ENCODE results near the gene FHIP2A.
"Not testable (repeated sequence)": the region's sequence is repeated elsewhere in the genome, so short reads cannot be mapped to it uniquely, and the experiment has no call there.

Gene FHIP2A, protein sequence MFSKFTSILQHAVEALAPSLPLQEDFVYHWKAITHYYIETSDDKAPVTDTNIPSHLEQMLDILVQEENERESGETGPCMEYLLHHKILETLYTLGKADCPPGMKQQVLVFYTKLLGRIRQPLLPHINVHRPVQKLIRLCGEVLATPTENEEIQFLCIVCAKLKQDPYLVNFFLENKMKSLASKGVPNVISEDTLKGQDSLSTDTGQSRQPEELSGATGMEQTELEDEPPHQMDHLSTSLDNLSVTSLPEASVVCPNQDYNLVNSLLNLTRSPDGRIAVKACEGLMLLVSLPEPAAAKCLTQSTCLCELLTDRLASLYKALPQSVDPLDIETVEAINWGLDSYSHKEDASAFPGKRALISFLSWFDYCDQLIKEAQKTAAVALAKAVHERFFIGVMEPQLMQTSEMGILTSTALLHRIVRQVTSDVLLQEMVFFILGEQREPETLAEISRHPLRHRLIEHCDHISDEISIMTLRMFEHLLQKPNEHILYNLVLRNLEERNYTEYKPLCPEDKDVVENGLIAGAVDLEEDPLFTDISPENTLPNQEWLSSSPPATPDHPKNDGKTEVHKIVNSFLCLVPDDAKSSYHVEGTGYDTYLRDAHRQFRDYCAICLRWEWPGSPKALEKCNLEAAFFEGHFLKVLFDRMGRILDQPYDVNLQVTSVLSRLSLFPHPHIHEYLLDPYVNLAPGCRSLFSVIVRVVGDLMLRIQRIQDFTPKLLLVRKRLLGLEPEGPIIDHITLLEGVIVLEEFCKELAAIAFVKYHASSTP

DNA sequence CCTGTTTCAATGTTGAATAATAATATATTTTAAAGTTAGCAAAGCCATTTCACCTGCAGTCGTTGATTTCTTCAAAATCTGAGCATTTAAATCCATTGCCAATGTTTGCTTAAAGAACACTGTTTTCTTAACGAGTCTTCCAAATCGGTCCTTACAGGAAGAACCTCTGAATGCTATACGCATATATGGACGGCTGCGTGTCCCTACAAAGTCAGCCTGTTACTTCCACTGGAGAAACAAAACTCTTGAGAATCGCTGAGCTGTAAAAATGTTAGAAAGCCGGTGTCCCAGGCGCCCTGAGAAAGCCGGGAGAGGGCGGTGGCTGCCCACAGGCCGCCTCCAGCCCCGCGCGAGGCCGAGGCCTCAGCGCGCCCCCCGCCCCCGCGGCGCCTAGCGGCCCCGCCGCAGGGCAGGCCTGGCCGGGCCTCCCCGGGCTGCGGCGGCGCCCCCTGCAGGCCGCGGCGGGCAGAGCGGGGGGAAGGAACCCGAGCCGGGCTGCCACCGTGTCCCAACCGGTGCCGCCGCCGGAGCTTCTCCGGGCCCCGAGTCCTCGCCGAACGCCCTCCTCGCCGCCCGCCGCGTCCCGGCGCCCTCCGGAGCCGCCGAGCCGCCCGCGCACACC is at the start of gene FHIP2A:
Gene FHIP2A (plus strand): TSS at position 488 of the 622 bp plus-strand sequence. CDS start 299 bp downstream, outside the sequence.
- DNase-seq: peak; percentile 79

GRCh38 chr10:114772496-114773196 is 48.9 kb upstream of the FHIP2A start:
- DNase-seq: no peak

- DNase-seq: no peak
Observed at GRCh38 chr10:114773197-114773532, 48.4 kb upstream of the FHIP2A start.

DNA sequence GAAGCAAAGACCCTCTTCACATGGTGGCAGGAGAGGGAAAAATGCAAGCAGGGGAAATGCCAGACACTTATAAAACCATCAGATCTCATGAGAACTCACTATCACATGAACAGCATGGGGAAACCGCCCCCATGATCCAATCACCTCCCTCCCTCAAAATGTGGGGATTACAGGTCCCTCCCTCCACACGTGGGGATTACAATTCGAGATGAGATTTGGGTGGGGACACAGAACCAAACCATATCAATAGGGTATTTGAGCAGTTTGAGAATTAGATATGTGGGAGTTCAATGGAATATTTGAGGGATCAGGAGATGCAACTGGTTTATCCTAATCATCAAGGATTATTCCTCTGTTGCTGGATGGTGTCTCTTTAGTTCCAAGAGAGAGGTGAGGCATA is 46.5 kb upstream of the FHIP2A start:
- DNase-seq: not testable (repeated sequence)

GRCh38 chr10:114777415-114777814 is 44.2 kb upstream of the FHIP2A start:
- DNase-seq: no peak

DNA sequence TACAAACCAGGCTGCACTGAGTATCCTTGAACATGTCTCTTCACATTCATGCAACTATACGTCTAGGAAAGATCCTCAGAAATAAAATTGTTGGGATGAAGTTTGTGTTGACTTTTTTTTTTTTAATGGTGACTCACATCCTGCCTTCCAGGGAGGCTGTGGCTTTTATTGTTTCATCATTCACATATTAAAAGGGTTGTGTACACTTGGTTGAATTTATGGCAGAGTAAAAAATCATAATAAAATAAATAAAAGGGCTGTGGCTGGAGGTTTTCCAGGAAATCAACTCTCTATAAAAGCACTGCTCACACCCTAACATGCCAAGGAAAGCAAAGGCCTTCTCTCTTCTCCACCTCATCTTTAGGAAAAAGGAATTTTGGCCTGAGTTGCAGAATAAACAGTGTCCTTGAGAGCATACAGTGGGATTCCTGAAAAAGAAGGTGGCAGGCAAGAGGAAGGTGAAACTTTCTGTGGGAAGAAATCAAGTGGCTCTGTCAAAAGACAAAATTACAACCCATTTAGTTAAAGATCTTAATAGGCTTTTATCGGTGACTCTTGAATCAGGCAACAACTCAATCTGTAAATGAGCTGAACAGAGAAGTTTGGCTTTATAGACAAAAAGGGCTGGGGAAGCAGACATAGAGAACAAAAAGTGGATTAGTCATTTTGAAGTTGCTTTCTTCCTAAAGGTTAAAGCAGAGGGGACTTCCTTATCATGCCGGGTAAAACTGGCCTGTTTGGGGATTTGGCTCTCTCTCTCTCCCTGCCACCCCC is 41.6 kb upstream of the FHIP2A start:
- no peak for DNase-seq

- no peak for DNase-seq
Observed at GRCh38 chr10:114780577-114781184, 40.9 kb upstream of the FHIP2A start.

DNA sequence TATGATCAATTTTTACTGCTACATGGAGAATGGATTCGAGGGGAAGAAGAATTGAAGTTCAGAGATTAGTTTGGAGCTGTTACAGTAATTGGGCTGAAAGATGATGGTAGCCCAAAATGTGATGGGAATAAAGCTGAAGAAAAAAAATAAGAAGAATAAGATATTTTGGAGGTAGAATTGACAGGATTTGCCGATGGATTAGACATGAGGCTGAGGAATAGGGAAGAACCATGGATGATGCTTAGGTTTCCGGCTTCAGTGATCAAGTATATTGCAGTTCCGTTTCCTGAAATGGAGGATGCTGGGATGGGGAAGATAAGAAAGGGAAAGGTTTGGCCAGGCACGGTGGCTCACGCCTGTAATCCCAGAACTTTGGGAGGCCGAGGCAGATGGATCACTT is 38.9 kb upstream of the FHIP2A start:
- DNase-seq: no peak

DNA sequence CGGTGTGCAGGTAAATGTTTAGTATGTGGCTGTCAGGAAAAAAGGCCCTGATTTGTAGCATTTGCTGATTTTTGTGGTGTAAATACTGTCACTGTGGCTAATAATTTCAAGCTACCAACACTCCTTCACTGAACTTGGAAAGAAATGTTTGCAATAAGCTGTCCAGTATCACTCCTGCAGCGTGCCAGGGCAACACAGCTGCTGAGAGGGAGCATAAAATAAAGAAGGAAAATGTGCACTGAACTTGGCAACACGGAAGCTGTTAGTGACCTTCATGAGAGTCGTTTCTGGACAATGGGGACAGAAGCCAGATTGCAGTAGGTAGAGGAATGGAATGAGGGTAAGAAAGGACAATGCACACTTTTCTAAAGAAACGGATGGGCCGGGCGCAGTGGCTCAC is 37.9 kb upstream of the FHIP2A start:
- no peak for DNase-seq

GRCh38 chr10:114786492-114786891 is 35.1 kb upstream of the FHIP2A start:
- peak; percentile 16 for DNase-seq

GRCh38 chr10:114787131-114787530 is 34.4 kb upstream of the FHIP2A start:
- not testable (repeated sequence) for DNase-seq

DNA sequence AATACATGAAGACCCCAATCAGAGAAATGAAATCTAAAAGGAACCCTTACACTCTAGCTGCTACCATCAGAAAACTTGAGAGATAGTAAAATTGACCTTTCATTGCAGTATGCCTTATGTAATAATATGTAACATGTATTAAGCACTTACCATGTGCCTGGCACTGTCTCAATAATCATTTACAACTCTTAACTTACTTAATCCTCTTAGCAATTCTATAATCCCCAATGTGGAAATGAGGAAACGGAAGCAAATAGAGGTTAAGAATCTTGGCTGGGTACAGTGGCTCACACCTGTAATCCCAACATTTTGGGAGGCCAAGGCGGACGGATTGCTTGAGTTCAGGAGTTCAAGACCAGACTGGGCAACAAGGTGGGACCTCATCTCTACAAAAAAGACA is 29.8 kb upstream of the FHIP2A start:
- no peak for DNase-seq

- no peak for DNase-seq
Observed at GRCh38 chr10:114795039-114795438, 26.5 kb upstream of the FHIP2A start.

GRCh38 chr10:114800361-114800760 is 21.2 kb upstream of the FHIP2A start:
- DNase-seq: no peak

DNA sequence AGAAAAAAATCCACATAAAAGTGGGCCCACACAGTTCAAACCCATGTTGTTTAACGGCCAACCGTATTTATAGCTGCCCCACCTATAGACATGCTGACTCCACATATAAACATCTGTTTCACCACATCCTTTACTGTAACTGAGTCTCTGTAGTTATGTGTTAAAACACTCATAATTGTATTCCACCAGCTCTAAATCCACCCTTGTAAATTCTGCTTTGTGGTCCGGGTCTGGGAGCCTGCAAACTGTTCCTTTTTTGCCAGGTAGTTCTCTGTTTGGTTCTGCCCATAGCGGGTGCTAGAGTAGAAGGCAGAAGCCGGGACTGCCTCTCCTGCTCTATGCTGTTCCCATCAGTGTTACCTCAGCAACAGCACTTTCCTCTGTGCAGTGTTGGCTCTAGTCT is 20.2 kb upstream of the FHIP2A start:
- no peak for DNase-seq

DNA sequence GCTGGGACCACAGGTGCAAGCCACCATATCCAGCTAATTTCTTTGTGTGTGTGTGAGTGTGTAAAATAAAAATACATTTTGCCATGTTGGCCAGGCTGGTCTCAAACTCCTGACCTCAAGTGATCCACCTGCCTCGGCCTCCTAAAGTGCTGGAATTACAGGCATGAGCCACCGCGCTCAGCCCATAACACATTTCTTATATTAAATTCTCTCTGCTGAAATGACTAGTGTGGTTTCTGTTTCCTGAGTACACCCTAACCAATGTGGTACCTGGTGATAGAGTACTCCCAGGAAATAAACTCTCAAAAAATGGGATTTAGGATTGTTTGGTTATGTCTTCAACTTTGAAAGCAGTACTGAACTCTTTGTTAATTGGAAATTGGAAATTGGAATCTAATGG is 19.4 kb upstream of the FHIP2A start:
- DNase-seq: no peak

DNA sequence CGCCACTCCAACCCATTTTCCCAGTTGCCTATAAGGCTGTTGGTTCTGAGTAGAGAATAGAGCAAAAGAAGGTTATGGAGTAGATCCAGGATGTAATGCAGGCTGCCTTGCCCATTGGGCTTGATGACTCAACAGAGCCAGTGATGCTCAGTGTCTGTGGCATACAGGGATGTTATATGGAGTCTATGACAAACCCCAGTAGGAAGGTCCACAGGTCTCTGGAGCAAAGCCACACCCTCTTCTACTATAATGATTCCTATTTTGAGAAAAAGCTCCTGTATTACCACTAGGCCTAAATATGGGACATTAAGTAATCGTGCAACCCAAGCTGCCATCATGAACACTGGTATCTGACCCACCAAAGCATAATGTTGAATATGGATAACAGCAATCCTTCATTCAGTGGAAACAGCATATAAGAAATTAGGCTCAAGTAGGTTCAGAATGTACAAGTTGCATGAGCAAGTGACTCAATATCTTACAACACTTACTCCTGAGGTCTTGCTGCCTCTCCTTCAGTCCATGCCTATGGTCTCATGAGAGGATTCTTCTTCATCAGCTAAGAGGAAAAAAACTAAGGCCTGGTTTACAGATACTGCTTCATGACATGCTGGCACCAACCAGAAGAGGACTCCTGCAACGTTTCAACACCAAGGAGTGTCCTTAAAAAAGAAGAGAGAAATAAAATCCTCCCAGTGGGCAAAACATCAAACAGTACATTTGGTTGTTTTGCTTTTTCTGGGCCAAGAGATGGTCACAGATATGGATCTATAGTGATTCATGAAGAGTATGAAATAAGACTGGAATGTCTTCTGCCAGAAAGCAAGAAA is 14.8 kb upstream of the FHIP2A start:
- no peak for DNase-seq

DNA sequence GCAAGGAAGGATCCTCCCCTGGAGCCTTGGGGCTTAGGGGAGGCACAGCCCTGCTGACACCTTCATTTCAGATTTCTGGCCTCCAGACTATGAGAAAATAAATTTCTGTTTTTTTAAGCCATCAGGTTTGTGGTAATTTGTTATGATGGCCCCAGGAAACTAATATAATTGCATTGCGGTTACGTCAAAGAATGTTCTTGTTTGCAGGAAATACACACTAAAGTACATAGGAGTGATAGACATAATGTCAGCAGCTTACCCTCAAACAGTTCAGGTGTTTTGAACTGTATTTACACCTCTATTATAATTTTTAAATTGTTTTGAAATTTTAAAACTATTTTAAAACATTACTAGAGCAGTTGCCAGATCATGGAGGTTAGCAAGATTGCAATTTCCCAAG is 12.6 kb upstream of the FHIP2A start:
- DNase-seq: no peak

DNA sequence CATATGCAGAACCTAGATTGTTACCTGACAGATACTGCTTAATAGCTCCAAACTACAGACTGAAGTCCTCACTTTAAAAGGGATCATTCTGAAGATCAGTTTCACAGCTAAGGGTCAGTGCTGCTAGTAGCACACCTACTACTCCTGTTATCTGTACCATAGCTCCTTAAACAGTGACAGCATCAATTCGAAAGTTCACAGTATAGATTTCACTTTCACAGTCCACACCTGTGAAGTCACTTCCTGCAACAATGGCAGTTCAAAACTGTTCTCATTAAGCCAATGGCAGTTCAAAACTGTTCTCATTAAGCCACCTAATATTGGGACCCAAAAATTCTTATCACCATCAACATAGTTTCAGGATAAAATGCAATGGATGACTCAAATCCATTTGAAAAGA is 10.7 kb upstream of the FHIP2A start:
- no peak for DNase-seq

DNA sequence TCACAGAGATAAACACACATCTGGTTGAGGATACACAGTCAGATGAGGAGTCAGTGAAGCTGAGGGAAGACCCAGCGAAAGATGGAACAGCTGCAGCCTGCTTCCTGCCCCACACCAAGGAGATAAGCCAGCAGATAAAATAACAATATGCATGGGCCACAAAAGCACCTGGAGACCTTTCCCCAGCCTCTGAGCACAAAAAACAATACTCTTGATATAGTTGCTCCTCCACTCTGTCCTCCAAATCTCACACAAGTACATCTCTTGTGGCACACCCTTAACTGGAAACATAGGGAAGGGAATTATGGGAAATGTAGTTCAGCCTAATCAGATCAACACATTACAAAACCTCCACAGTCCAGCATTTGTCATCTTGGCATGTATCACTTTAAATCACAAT is 9.7 kb upstream of the FHIP2A start:
- no peak for DNase-seq

GRCh38 chr10:114815791-114816190 is 5.8 kb upstream of the FHIP2A start:
- DNase-seq: no peak
